A549 treated with AZD9567 at 1 μM for 4 hours (cell line): ENCODE data around the gene PWWP3B. TPM values are rescaled to one million over a fixed set of nuclear protein-coding genes. Genes with fewer than 3 reads are reported as not detected.

Experiments
- total RNA-seq: library from RNA; stranded (reverse); fragments of 200-300 nt; extraction: Qiagen RNA extraction; gene quantifications from 5 replicates; pipeline ENCODE4 v1.2.3, GENCODE V29; 2022; ENCODE audit not compliant: insufficient read depth

Gene PWWP3B
- total RNA-seq = not detected in 5 replicates

GRCh38 chrX:106168107-106168506, at the start of gene PWWP3B:
Gene PWWP3B (plus strand): TSS chrX:106168305. CDS start chrX:106205433, 37,128 bp downstream.

Other genes starting within 250 kb of the PWWP3B start
- gene SERPINA7, start 129.6 kb upstream of the PWWP3B start, total RNA-seq = not detected in 5 replicates